IPS-18c (cell line): ENCODE results near the gene TMEM25.
A peak's percentile ranks its signal among the peaks of the same experiment; 100 is the strongest.
"Not testable (repeated sequence)": the region's sequence is repeated elsewhere in the genome, so short reads cannot be mapped to it uniquely, and the experiment has no call there.

Experiments used
- H3K4me3 ChIP-seq: 2 replicates; pipeline ENCODE4 v1.7.0; 2013; ENCODE audit warnings: low read depth, mild to moderate bottlenecking, low read length, moderate library complexity; ENCODE audit not compliant: insufficient read depth
- H3K9me3 ChIP-seq: one replicate; pipeline ENCODE4 v1.6.1; 2013; ENCODE audit warnings: mild to moderate bottlenecking, low read length, moderate library complexity; ENCODE audit not compliant: control insufficient read depth, insufficient read depth

TMEM25 gene

DNA sequence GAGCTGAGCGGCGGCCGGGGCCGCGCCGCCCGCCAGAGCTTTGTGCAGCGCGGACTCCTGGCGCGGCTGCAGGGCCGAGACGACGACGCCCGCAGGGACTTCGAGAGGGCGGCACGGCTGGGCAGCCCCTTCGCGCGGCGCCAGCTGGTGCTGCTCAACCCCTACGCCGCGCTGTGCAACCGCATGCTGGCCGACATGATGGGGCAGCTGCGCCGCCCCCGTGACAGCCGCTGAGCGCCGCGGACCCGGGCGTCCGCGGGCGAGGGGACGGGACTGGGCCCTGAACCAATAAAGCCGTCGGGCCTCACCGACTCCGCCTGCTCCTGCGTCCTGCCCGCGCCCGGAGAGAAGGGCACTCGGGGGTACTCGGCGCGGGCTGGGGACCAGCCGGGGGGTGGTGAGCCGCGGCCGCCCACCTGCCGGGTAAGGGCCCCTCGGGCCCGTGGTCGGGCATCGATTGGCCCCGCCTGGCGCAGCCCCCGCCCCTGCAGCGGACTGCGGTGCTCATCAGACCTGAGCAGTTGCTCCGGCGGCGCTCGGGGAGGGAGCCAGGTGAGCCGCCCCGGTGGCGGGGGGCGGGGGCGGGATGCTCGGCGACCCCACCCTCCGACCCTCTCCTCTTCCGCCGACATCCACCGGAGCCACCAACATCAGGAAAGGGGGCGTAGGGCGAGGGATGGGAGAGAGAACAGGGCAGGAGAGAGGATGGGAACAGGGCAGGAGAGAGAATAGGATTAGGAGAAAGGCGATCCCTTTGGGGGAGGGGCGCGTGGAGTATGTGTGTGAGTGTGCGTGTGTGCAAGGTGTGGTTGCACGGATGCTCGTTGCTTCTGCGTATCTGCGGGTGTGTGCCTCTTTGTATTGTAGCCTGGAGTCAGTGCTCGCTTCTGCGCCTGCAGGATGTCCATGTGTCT, at the start of gene TMEM25:
TSS of gene TMEM25 (plus strand) at position 510 of the 914 bp plus-strand sequence. CDS start 610 bp downstream, outside the sequence.
- peak within 1 kb of the TSS; percentile 77 for H3K4me3 ChIP-seq
- peaks cover 2% of the 10 kb centered on the region for H3K9me3 ChIP-seq

- not testable (repeated sequence) for H3K4me3 ChIP-seq, H3K9me3 ChIP-seq
These were observed 49.8 kb upstream of the TMEM25 start for GRCh38 chr11:118481238-118481637.

DNA sequence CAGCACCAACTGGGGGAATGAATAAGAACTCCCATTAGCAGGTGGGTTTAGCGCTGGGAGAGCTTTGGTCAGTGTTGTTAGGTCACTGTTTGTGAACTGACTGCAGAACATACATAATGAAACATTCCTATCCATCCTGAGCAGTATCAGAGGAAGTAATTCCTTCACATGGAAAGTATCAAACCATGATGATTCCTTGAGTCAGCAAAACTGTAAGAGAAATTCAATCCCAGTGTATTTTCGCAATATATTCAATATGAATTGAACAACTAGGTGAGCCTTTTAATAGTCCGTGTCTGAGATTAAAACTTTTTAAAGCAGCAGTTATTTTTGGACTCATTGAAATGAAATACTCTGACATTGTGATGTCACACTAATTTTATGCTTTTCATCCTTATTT, 46.6 kb upstream of the TMEM25 start:
- H3K9me3 ChIP-seq, result no peaks in the 10 kb centered on the region

GRCh38 chr11:118485273-118485672, 45.7 kb upstream of the TMEM25 start:
- Histone ChIP-seq H3K4me3 (no peak overlapping the region), H3K9me3 (no peaks in the 10 kb centered on the region)

More for the DNA sequence above, 46.6 kb upstream of the TMEM25 start:
- H3K4me3 ChIP-seq, result no peak overlapping the region

- no peaks in the 10 kb centered on the region for H3K9me3 ChIP-seq
- no peak overlapping the region for H3K4me3 ChIP-seq
These were observed 42.4 kb upstream of the TMEM25 start for GRCh38 chr11:118488480-118489109.

- no peak overlapping the region for H3K4me3 ChIP-seq
- H3K9me3 ChIP-seq, result no peaks in the 10 kb centered on the region
These were observed 40.0 kb upstream of the TMEM25 start for GRCh38 chr11:118491041-118491440.

GRCh38 chr11:118497831-118498230, 33.2 kb upstream of the TMEM25 start:
- Histone ChIP-seq H3K4me3 (no peak overlapping the region), H3K9me3 (no peaks in the 10 kb centered on the region)

DNA sequence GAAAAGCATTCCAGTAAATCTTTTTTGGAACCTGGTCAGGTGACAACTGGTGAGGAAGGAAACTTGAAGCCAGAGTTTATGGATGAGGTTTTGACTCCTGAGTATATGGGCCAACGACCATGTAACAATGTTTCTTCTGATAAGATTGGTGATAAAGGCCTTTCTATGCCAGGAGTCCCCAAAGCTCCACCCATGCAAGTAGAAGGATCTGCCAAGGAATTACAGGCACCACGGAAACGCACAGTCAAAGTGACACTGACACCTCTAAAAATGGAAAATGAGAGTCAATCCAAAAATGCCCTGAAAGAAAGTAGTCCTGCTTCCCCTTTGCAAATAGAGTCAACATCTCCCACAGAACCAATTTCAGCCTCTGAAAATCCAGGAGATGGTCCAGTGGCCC, 27.8 kb upstream of the TMEM25 start:
- H3K4me3 ChIP-seq, result no peak overlapping the region
- no peaks in the 10 kb centered on the region for H3K9me3 ChIP-seq

DNA sequence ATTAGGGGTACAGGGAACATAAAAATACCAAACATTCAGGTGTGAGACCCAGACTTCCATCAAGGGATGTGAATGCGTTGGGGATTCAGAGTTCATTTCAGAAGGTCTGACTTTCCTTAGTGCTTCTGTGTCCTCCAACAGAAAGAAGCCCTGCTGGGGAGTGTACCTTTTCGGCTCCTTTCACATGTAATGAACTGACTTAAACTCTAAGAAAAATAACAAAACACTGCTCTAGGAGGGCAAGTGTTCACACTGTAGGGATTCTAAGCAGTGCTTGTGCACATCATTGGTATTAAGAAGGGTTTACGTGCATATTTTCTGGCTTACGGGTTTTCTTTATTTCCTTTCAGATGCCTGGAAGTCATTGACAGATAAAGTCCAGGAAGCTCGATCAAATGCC, 19.4 kb upstream of the TMEM25 start:
- no peaks in the 10 kb centered on the region for H3K9me3 ChIP-seq
- no peak overlapping the region for H3K4me3 ChIP-seq

DNA sequence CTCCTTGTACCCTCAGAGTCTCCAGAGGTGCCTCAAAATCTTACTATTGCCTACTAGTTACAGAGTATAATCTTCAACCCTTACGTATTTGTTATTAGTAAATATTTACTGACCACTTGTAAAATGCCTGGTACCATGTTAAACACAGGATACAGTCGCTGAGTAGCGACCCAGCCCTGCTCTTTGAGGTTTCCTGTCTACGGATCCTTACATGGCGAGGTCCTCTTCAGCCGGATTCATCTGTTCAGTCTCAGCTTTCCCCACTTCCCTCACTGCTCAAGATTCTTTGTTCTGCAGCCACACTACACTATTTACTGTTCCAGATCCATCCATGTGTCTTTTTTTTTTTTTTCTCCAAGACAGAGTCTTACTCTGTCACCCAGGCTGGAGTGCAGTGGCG, 16.9 kb upstream of the TMEM25 start:
- Histone ChIP-seq H3K9me3 (no peaks in the 10 kb centered on the region), H3K4me3 (no peak overlapping the region)

DNA sequence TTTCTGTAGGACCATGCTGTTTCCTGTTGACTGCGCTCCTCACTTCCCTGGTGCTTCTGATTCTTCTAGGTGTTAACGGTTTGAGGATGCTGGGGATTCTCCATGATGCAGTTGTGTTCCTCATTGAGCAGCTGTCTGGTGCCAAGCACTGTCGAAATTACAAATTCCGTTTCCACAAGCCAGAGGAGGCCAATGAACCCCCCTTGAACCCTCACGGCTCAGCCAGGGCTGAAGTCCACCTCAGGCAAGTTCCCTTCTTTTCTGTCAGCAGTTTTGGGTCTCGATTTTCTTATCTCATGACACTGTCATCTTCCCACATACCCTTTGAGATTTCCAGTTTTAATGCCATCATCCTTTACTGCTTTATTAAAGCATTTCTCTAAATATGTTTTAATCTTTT, 11.4 kb upstream of the TMEM25 start:
- H3K9me3 ChIP-seq, result no peaks in the 10 kb centered on the region
- no peak overlapping the region for H3K4me3 ChIP-seq

DNA sequence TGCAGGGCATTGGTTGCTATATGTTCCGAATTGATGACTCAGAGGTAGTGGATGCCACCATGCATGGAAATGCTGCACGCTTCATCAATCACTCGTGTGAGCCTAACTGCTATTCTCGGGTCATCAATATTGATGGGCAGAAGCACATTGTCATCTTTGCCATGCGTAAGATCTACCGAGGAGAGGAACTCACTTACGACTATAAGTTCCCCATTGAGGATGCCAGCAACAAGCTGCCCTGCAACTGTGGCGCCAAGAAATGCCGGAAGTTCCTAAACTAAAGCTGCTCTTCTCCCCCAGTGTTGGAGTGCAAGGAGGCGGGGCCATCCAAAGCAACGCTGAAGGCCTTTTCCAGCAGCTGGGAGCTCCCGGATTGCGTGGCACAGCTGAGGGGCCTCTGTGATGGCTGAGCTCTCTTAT, 9.1 kb upstream of the TMEM25 start:
- no peaks in the 10 kb centered on the region for H3K9me3 ChIP-seq
- no peak overlapping the region for H3K4me3 ChIP-seq

GRCh38 chr11:118522571-118523072, 8.4 kb upstream of the TMEM25 start:
- no peak overlapping the region for H3K4me3 ChIP-seq
- no peaks in the 10 kb centered on the region for H3K9me3 ChIP-seq

- peaks cover 2% of the 10 kb centered on the region for H3K9me3 ChIP-seq
- H3K4me3 ChIP-seq, result no peak overlapping the region
These were observed 6.6 kb upstream of the TMEM25 start for GRCh38 chr11:118524356-118524755.

DNA sequence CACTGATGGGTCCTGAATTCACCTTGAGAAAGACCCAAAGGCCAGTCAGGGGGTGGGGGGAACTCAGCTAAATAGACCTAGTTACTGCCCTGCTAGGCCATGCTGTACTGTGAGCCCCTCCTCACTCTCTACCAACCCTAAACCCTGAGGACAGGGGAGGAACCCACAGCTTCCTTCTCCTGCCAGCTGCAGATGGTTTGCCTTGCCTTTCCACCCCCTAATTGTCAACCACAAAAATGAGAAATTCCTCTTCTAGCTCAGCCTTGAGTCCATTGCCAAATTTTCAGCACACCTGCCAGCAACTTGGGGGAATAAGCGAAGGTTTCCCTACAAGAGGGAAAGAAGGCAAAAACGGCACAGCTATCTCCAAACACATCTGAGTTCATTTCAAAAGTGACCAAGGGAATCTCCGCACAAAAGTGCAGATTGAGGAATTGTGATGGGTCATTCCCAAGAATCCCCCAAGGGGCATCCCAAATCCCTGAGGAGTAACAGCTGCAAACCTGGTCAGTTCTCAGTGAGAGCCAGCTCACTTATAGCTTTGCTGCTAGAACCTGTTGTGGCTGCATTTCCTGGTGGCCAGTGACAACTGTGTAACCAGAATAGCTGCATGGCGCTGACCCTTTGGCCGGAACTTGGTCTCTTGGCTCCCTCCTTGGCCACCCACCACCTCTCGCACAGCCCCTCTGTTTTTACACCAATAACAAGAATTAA, 6.1 kb upstream of the TMEM25 start:
- H3K4me3 ChIP-seq, result no peak overlapping the region
- peaks cover 2% of the 10 kb centered on the region for H3K9me3 ChIP-seq

GRCh38 chr11:118526688-118527087, 4.3 kb upstream of the TMEM25 start:
- Histone ChIP-seq H3K9me3 (peaks cover 2% of the 10 kb centered on the region), H3K4me3 (no peak overlapping the region)

DNA sequence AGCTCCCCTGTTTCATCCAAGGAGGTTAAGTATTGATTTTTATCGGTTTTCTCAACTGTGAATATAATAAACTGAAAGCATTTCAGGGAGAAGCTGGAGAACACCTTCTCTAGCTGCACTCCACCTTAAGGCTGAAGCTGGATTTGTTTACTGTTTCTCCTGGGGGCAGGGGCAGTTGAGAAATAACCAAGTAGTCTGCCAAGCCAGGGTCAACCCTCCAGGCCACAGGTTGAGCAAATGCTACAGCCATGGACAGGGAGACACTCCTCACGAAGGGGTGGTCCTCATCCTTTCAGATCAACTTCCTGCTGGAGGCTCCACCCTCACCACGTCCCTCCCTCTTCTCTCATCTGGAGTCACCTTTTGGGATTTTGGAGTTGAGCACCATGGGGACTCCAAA, 3.9 kb upstream of the TMEM25 start, which contains the start of gene TTC36:
TSS of gene TTC36 (plus strand) at position 366 of the 400 bp plus-strand sequence. CDS start at position 387, 21 bp downstream.
- H3K9me3 ChIP-seq, result peaks cover 2% of the 10 kb centered on the region
- H3K4me3 ChIP-seq, result no peak within 1 kb of the TSS
